Endothelial cell of umbilical vein (primary cell): ENCODE data around the gene GRIK1. TPM values are rescaled to one million over a fixed set of nuclear protein-coding genes. Genes with fewer than 3 reads are reported as not detected.

Experiments
- BruUV-seq: library from RNA; stranded (reverse); fragments of 400-500 nt; replicated peaks from 2 replicates; lab custom pipeline; 2021; lab: Mats Ljungman, UMichigan
- CTCF ChIA-PET: fragments of 300-600, 350-600 bp; sonication (Branson Sonifier 250); formaldehyde crosslinking; loops from one replicate; lab custom pipeline; 2021; ENCODE audit warnings: antibody characterized with exemption, inconsistent platforms; lab: Charles Lee
- POLR2A ChIA-PET: fragments of 300-600, 350-600 bp; sonication (Branson Sonifier 250); formaldehyde crosslinking; loops from one replicate; lab custom pipeline; 2021; ENCODE audit warnings: antibody characterized with exemption, inconsistent platforms; lab: Charles Lee
- DNase-seq: peaks from one replicate; pipeline ENCODE4 v3.0.0-alpha.2; 2011; ENCODE audit warnings: low read depth, low spot score
- FAIRE-seq: peaks from 2 replicates; lab custom pipeline; 2011; peaks lifted over from hg19 to GRCh38; lab: Jason Lieb, UNC
- H2AFZ ChIP-seq: 2 replicates; pipeline ENCODE4 v1.6.0; 2012; ENCODE audit warnings: low read depth, low read length, control low read depth, inconsistent platforms
- H3K27ac ChIP-seq: 2 replicates; pipeline ENCODE4 v1.5.1; 2011; ENCODE audit warnings: low read depth, mild to moderate bottlenecking, control low read depth, low read length, moderate library complexity; ENCODE audit not compliant: insufficient read depth
- H3K27me3 ChIP-seq, 2 experiments: 2 replicates each; pipeline versions ENCODE4 v1.6.0 to v1.6.1; 2011; ENCODE audit warnings: low read length in 2 of 2, mixed read lengths in 1 of 2; ENCODE audit not compliant: control insufficient read depth in 2 of 2, insufficient read depth in 2 of 2
- H3K36me3 ChIP-seq, 2 experiments: 2 replicates in 1 of 2; 3 replicates in 1 of 2; pipeline ENCODE4 v1.5.1; 2011; ENCODE audit warnings: low read length in 2 of 2, mild to moderate bottlenecking in 1 of 2, moderate library complexity in 1 of 2; ENCODE audit not compliant: control insufficient read depth in 2 of 2, insufficient read depth in 2 of 2; ENCODE audit errors: extremely low read depth in 1 of 2
- H3K4me1 ChIP-seq: 3 replicates; pipeline ENCODE4 v1.5.1; 2011; ENCODE audit warnings: mild to moderate bottlenecking, low read length; ENCODE audit not compliant: control insufficient read depth, insufficient read depth; ENCODE audit errors: extremely low read depth
- H3K4me2 ChIP-seq: 2 replicates; pipeline ENCODE4 v1.6.1; 2011; ENCODE audit warnings: low read length, control low read depth, mixed read lengths; ENCODE audit not compliant: insufficient read depth
- H3K4me3 ChIP-seq, 3 experiments: fragments of 200-600 bp in 1 of 3; sonication (generic), shearing (Covaris generic) in 1 of 3; replicated peaks in 1 of 3; 2 replicates each; pipeline ENCODE4 v1.5.1; 2011 to 2016; ENCODE audit warnings: control low read depth in 3 of 3, low read length in 3 of 3, mild to moderate bottlenecking in 2 of 3, inconsistent platforms in 1 of 3, low read depth in 1 of 3, moderate library complexity in 1 of 3; ENCODE audit not compliant: insufficient read depth in 1 of 3
- H3K79me2 ChIP-seq: 2 replicates; pipeline ENCODE4 v1.6.0; 2012; ENCODE audit warnings: low read length, inconsistent platforms; ENCODE audit not compliant: control insufficient read depth, insufficient read depth
- H3K9ac ChIP-seq: replicated peaks from 2 replicates; pipeline ENCODE3; 2011; ENCODE audit warnings: low read length, control low read depth; ENCODE audit not compliant: insufficient read depth; ENCODE audit errors: extremely low read depth
- H3K9me1 ChIP-seq: replicated peaks from 3 replicates; pipeline ENCODE4 v1.6.0; 2011; ENCODE audit warnings: mild to moderate bottlenecking, low read length; ENCODE audit not compliant: control insufficient read depth, insufficient read depth; ENCODE audit errors: extremely low read depth
- H3K9me3 ChIP-seq: replicated peaks from 2 replicates; pipeline ENCODE4 v1.5.1; 2012; ENCODE audit warnings: low read length, inconsistent platforms; ENCODE audit not compliant: control insufficient read depth, insufficient read depth
- H4K20me1 ChIP-seq: replicated peaks from 2 replicates; pipeline ENCODE3; 2011; ENCODE audit warnings: mild to moderate bottlenecking, low read length; ENCODE audit not compliant: control insufficient read depth, insufficient read depth; ENCODE audit errors: extremely low read depth
- CTCF ChIP-seq, 2 donors: IDR thresholded peaks; 1 replicate in 1 of 2; 2 replicates in 1 of 2; pipeline ENCODE4 v1.5.1; 2011; ENCODE audit warnings: low read length in 2 of 2, mild to moderate bottlenecking in 2 of 2, moderate library complexity in 2 of 2, control low read depth in 1 of 2, inconsistent platforms in 1 of 2, low read depth in 1 of 2; ENCODE audit not compliant: insufficient read depth in 1 of 2; ENCODE audit errors: extremely low read depth in 1 of 2
- EZH2 ChIP-seq: IDR thresholded peaks from 2 replicates; pipeline ENCODE4 v1.6.1; 2012; ENCODE audit warnings: borderline replicate concordance, low read depth, mild to moderate bottlenecking, moderate library complexity, low read length, inconsistent platforms; ENCODE audit not compliant: severe bottlenecking
- FOS ChIP-seq: IDR thresholded peaks from 2 replicates; pipeline ENCODE4 v1.6.1; 2011; ENCODE audit warnings: mild to moderate bottlenecking, low read length, moderate library complexity, borderline replicate concordance; ENCODE audit not compliant: insufficient read depth
- GATA2 ChIP-seq: IDR thresholded peaks from 2 replicates; pipeline ENCODE4 v1.7.0; 2011; ENCODE audit warnings: low read depth, mild to moderate bottlenecking, moderate library complexity, mixed read lengths, low read length; ENCODE audit not compliant: insufficient read length, insufficient read depth
- JUN ChIP-seq: IDR thresholded peaks from 2 replicates; pipeline ENCODE4 v1.6.1; 2011; ENCODE audit warnings: borderline replicate concordance, low read depth; ENCODE audit not compliant: insufficient read length, insufficient read depth
- MYC ChIP-seq: IDR thresholded peaks from one replicate; pipeline ENCODE4 v1.6.1; 2011; ENCODE audit warnings: mild to moderate bottlenecking, low read depth, low read length
- POLR2A ChIP-seq: IDR thresholded peaks from 2 replicates; pipeline ENCODE4 v1.6.1; 2012; ENCODE audit warnings: low read depth, mild to moderate bottlenecking, control low read depth, low read length
- POLR2AphosphoS5 ChIP-seq: IDR thresholded peaks from 2 replicates; pipeline ENCODE4 v1.6.1; 2012; ENCODE audit warnings: low read depth, mild to moderate bottlenecking, control low read depth, low read length, moderate library complexity; ENCODE audit not compliant: insufficient read depth
- dilution Hi-C: fragments of 300-500 bp; cut with MboI; formaldehyde crosslinking; loops from one replicate; pipeline ENCODE4 v1.15.0; 2019; ENCODE audit warnings: low sequenced_read_pairs; ENCODE audit not compliant: extremely low pct_ligation_motif_present
- intact Hi-C: fragments of 100-400 bp; cut with micrococcal nuclease; formaldehyde crosslinking; loops from one replicate; pipeline ENCODE4 v1.10.0; 2022
- polyA plus RNA-seq, 4 experiments: library from polyadenylated mRNA; depleted of rRNA in 3 of 4; stranded (reverse) in 3 of 4; unstranded in 1 of 4; fragments of >200 nt; gene quantifications; 2 replicates each; pipeline versions ENCODE4 v1.2.1 to v1.2.3, GENCODE V29; 2011 to 2012; ENCODE audit warnings: missing spikeins in 1 of 4
- total RNA-seq: library from RNA; stranded (reverse); gene quantifications from 2 replicates; pipeline ENCODE4 v1.2.3, GENCODE V29; 2021

The GRIK1 gene
- total and polyA plus RNA-seq, 2 donors (not counting 3 experiments of a cell fraction or from before 2014, with no cell fraction given), result not detected

GRCh38 chr21:29843804-29844203, 96.0 kb downstream of the GRIK1 start:
- Histone ChIP-seq H2AFZ (no peak overlapping the region), H3K9me1 (no peaks in the 10 kb centered on the region), H3K27ac (no peak overlapping the region), H3K4me2 (no peak overlapping the region), H3K4me1 (no peaks in the 10 kb centered on the region), H3K27me3 (no peaks in the 10 kb centered on the region), H3K79me2 (no peaks in the 10 kb centered on the region), H3K9ac (no peak overlapping the region), H4K20me1 (no peaks in the 10 kb centered on the region), H3K36me3 (no peaks in the 10 kb centered on the region), H3K9me3 (no peaks in the 10 kb centered on the region), H3K4me3 (no peak overlapping the region)
- no TSS peak for BruUV-seq
- intact Hi-C loops (loop anchor here (10.0 kb wide), 1 partner anchor 469 kb away; no protein-coding TSS in a partner anchor), dilution Hi-C loops (no loop called here)
- no peak for FAIRE-seq
- DNase-seq, result no peak
- TF ChIP-seq EZH2 (no peak), POLR2AphosphoS5 (no peak), JUN (no peak), POLR2A (no peak), FOS (no peak), CTCF (IDR thresholded peaks at IDR 0.05; ENCODE audit: extremely low read depth in 1 of 2, insufficient read depth in 1 of 2, low read depth in 1 of 2, low read length in 2 of 2) (no peak), GATA2 (no peak), MYC (no peak)
- POLR2A ChIA-PET, result no interaction called here
- CTCF ChIA-PET, result no interaction called here
